ENCODE data around the gene AK2.

AK2 gene

DNA sequence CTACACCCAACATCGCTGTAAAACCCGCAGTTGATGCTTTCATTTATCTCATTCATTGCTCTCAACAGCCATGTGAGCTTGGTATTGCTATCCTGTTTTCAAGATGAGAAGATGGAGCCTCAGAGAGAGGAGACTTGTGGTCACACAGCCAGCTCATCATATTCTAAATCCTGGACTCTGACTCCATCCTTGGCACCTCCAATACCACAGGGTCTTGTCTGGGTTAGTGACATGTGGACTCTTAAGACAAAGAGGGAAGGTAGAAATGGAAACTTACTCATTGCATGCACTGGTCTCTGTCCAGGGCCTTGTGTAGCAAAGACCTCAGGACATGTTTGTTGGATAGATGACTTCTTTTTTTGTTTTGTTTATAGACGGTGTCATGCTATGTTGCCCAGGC is 65.1 kb downstream of the AK2 start:
- Histone ChIP-seq H3K36me3 (ENCODE audit: insufficient read depth, low read length) (no peaks in the 10 kb centered on the region), H3K9ac (ENCODE audit: low read depth, low read length) (no peak overlapping the region), H3K4me1 (ENCODE audit: insufficient read depth, low read length) (no peaks in the 10 kb centered on the region), H3K9me3 (ENCODE audit: control insufficient read depth, insufficient read depth, low read length) (no peaks in the 10 kb centered on the region; the same call in 1 of the 2 replicates)

DNA sequence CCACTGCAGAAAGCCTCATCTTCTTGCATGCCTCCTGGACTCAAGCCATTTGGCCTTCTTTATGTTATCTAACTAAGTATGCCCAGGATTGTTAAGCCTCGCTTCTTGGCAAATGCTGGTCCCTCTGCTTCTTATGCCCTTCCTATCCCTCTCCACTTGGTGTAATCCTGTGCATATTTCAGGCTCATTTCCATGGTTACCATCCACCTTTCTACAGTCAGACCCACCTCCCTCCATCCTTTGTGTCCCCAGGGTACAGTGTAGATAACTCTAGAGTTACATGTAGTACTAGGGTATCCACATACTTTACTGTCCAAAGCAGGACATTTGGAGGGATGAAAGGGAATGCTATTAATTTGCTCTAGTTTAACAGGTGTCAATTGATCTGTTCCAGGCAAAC is 65.5 kb downstream of the AK2 start:
- H3K36me3 ChIP-seq (ENCODE audit: insufficient read depth, low read length) = no peaks in the 10 kb centered on the region
- no peaks in the 10 kb centered on the region for H3K4me1 ChIP-seq (ENCODE audit: insufficient read depth, low read length)
- H3K9ac ChIP-seq (ENCODE audit: low read depth, low read length) = no peak overlapping the region
- H3K9me3 ChIP-seq (ENCODE audit: control insufficient read depth, insufficient read depth, low read length) = no peaks in the 10 kb centered on the region

DNA sequence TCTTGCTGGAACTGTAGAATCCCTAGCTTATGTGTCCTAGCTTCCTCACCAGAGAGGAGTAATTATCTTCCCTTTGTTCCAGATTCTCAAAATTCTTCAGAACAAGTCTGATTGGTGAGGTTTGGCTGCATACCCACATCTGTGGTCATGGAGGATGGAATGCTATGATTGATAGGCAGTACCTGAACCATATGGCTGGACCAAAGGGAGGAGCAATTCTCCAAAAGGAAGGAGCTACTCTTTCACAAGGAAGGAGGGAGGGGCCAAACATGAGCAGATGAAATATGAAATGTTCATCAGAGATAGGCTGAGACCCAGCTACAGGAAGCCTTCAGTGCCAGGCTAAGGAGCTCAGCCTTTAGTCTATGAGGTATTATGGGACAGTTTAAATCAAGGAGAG is 67.1 kb downstream of the AK2 start:
- H3K9me3 ChIP-seq (ENCODE audit: control insufficient read depth, insufficient read depth, low read length) = no peaks in the 10 kb centered on the region

DNA sequence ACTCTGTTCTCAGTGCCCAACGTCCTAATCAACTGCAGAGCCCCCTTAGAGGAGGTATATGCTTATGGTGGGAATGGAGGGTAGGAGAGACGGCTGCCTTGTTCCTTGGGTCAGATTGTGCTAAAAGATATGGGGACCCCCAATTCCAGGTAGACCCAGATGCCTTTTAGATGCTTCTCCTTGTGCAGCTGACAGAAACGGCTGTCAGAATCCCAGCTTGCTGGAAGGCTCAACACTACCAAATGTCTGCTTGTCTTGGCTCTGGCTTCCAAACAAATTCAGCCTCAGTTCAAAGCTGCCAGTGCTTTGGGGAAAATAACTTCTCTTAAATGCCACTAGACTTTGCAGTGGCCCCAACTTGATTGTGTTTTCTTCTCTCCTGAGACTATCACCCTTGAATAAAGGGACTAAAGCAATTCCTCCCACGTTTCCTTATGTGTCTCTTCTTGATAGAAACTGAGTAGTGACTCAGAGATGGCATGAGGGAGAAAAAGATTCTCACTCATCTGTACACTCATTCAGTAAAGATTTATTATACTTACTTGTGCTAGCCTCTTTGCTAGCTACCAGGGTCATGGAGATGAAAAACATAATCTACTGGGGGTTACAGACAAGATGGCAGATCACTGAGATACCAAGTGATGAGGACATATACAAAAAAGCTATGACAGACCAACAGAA is 68.7 kb downstream of the AK2 start:
- Histone ChIP-seq H3K4me1 (ENCODE audit: insufficient read depth, low read length) (peaks cover 10% of the 10 kb centered on the region), H3K36me3 (ENCODE audit: insufficient read depth, low read length) (no peaks in the 10 kb centered on the region), H3K9ac (ENCODE audit: low read depth, low read length) (no peak overlapping the region), H3K9me3 (ENCODE audit: control insufficient read depth, insufficient read depth, low read length) (no peaks in the 10 kb centered on the region)

More for the DNA sequence above, 67.1 kb downstream of the AK2 start:
- H3K9ac ChIP-seq (ENCODE audit: low read depth, low read length) = no peak overlapping the region
- H3K4me1 ChIP-seq (ENCODE audit: insufficient read depth, low read length) = peaks cover 9% of the 10 kb centered on the region
- H3K36me3 ChIP-seq (ENCODE audit: insufficient read depth, low read length) = no peaks in the 10 kb centered on the region

DNA sequence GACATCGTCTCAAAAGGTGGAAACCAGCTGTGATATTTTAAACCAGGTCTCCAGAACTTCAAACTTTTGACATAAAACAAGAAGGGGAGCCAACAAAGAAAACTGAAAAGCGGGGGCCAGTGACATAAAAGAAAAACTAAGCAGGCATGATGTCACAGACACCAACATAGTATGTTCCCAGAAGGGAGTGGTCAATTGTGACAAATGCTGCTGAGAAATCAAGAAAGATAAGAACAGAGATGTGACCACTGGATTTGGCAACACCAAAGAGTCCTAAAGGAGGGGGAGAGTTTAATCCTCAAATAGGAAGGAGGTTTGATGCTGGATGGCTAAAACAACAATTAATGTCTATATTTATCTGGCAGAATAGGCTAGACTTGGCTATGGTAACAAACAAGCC is 69.8 kb downstream of the AK2 start:
- Histone ChIP-seq H3K4me1 (ENCODE audit: insufficient read depth, low read length) (peaks cover 12% of the 10 kb centered on the region), H3K9me3 (ENCODE audit: control insufficient read depth, insufficient read depth, low read length) (no peaks in the 10 kb centered on the region), H3K36me3 (ENCODE audit: insufficient read depth, low read length) (no peaks in the 10 kb centered on the region), H3K9ac (ENCODE audit: low read depth, low read length) (no peak overlapping the region)

DNA sequence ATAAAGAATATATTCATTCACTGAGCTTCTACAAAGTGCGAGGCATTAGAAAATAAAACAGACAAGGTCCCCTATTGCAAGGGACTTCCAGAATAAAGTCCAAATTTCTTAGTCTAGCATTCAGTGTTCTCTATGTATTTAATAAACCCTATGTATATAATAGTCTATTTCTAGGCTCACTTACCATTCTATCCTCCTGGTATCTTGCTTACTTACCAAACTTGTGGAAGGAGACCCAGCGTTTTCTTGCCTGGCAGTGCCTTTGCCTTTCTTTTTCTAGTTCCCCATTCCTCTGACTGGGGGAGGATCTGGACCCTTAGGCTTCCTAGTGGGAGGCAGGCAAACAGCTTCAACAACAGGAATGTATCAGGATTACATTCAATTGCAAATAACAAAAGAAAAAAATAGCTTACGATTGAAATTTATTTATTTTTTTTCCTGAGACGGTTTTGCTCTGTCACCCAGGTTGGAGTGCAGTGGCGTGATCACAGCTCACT is 71.4 kb downstream of the AK2 start:
- Histone ChIP-seq H3K36me3 (ENCODE audit: insufficient read depth, low read length) (no peaks in the 10 kb centered on the region), H3K4me1 (ENCODE audit: insufficient read depth, low read length) (peaks cover 16% of the 10 kb centered on the region), H3K9ac (ENCODE audit: low read depth, low read length) (peak overlapping the region; percentile 49; the same call in 1 of the 2 replicates), H3K9me3 (ENCODE audit: control insufficient read depth, insufficient read depth, low read length) (no peaks in the 10 kb centered on the region)

DNA sequence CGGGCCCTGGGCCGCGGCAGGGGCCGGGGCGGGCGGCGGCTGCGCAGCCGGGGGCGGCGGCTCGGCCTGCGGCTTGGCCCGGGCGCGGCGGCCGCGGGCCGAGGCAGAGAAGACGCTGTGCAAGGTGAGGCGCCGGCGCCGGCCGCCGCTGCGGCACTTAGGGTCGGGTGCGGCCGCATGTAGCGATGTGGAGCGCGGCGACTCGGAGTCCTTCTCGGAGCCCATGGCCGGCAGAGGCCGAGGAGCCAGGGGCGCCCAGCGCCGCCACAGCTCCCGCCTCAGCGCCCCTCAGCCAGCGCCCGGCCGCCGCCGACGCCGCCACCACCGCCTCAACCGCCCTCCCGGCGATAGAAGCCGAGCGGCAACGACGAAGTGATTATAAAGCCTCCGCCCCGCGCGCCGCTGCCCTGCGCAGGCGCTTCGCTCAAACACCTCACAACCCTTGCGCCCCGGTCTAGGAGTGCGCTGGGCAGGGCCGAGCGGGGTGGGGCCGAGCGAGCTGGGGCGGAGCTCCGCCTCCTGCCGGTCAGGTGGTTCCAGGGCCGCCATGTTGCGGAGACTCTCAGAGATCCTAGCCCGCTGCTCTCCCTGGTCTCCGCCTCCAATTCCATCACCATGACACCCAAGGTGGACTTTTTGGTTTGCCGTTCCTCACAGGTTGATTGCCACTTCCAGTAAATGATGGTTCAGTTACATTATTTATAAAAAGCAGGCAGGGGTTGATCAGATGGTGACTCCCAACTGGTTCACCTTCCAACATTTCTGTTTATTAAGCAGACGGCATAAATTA is 72.0 kb downstream of the AK2 start, which contains the start of gene RNF19B:
Gene RNF19B, minus strand, starts transcription at position 349 of the 790 bp plus-strand sequence. Its CDS starts 124 bp downstream, at position 225.
- Histone ChIP-seq H3K4me1 (ENCODE audit: insufficient read depth, low read length) (peaks cover 16% of the 10 kb centered on the region), H3K9ac (ENCODE audit: low read depth, low read length) (peak within 1 kb of the TSS; percentile 85)

DNA sequence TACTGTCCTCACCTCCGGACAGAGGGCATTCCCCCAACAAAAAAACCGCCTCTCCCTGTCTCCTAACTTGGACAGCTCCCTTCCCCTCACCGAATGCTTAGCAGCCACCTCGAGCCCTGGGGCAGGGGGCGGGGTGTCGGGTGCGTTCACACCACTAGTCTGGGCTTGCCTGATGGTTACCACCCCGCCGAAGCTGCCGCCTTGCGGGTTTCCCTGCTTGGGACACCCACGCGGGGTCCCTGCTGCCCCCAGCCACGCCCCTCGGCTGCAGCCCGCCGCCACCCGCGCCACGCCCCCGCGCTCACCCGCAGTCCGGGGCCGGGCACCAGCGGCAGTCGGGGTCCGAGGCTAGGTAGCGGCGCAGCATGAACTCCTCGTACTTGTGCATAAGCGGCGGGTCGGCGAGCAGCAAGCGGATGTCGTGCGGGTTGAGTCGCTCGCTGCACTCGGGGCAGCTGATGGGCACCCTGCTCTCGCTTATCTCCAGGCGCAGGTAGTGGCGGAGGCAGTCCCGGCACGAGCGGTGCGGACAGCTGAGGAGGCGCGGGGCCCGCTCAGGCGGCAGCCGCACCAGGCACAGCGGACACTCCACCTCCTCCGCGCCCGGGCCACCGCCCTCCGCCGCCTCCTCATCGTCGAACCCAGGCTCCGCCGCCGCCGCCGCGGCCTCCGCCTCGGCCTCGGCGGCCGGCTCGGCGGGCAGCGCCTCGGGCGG is 72.8 kb downstream of the AK2 start:
- peaks cover 16% of the 10 kb centered on the region for H3K4me1 ChIP-seq (ENCODE audit: insufficient read depth, low read length)
- no peaks in the 10 kb centered on the region for H3K36me3 ChIP-seq (ENCODE audit: insufficient read depth, low read length)
- H3K9ac ChIP-seq (ENCODE audit: low read depth, low read length) = peak overlapping the region; percentile 85; the same call in 1 of the 2 replicates
- H3K9me3 ChIP-seq (ENCODE audit: control insufficient read depth, insufficient read depth, low read length) = no peaks in the 10 kb centered on the region

More for the DNA sequence above, 72.0 kb downstream of the AK2 start, which contains the start of gene RNF19B:
- no peaks in the 10 kb centered on the region for H3K36me3 ChIP-seq (ENCODE audit: insufficient read depth, low read length)
- H3K9me3 ChIP-seq (ENCODE audit: control insufficient read depth, insufficient read depth, low read length) = no peaks in the 10 kb centered on the region

DNA sequence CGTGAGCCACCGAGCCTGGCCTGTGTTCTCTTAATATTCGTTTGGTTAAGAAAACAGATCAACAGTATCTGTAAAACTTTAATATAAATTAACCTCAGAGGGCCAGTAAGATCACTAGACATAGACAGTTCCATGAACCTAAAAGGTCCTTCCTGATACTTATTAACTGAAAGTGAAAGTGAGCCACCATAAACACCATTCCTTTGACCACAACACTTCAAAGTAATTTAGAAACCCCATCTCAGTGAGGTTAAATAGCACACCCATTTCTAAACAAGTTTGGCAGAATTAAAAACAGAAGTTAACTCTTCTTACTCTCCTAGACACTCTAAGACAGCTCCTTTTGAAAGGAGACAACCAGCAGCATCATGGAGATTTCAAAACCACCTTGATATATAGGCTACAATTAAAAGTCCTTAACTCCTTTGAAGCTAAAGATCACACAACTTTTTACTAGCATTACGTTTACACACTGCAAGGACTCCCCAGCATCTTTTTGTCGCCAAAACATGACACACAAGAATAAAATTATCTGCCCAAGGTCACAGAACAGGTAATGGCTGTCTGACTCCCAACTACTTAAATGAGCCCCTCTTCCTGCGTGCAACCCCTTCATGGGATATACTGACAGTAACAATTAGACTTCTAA is 74.3 kb downstream of the AK2 start:
- Histone ChIP-seq H3K9ac (ENCODE audit: low read depth, low read length) (peak overlapping the region; percentile 85; the same call in 1 of the 2 replicates), H3K36me3 (ENCODE audit: insufficient read depth, low read length) (no peaks in the 10 kb centered on the region), H3K9me3 (ENCODE audit: control insufficient read depth, insufficient read depth, low read length) (no peaks in the 10 kb centered on the region), H3K4me1 (ENCODE audit: insufficient read depth, low read length) (peaks cover 16% of the 10 kb centered on the region)

DNA sequence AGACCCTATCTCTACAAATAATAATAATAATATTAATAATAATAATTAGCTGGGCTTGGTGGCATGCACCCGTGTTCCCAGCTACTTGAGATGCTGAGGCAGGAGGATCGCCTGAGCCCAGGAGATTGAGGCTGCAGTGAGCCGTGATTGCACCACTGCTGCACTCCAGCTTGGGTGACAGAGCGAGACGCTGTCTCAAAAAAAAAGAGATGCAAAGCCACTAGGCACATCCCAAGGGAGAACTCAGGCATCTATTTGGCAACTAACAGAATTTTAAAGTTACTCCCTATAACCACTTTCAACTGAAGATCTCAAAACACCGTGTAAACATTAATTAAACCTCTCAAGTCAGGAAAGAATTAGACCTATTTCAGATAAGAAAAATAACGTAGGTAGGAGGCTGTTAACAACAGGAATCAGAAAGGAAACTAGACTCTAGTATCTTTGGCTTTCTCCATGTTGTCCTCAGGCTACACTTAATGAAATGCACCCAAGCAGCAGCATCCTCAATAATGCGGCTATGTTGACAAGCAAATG is 75.8 kb downstream of the AK2 start:
- Histone ChIP-seq H3K4me1 (ENCODE audit: insufficient read depth, low read length) (peaks cover 16% of the 10 kb centered on the region), H3K9me3 (ENCODE audit: control insufficient read depth, insufficient read depth, low read length) (no peaks in the 10 kb centered on the region), H3K36me3 (ENCODE audit: insufficient read depth, low read length) (no peaks in the 10 kb centered on the region), H3K9ac (ENCODE audit: low read depth, low read length) (no peak overlapping the region)

DNA sequence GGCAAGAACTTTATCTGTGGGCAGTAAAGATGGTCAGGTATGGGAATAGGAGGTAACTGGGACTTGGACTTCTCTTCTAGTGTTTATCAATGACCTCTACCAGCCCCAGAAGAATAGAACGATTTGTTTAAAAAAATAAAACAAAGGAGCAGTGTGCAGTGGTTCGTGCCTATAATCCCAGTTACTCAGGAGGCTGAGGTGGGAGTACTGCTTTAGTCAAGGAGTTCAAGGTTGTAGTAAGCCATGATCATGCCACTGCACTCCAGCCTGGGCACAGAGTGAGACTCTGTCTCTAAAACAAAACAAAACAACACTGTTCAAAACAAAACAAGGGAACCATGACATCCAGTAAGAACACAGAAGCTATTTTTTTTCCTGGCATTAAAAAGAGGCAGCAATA is 76.3 kb downstream of the AK2 start:
- Histone ChIP-seq H3K4me1 (ENCODE audit: insufficient read depth, low read length) (peaks cover 11% of the 10 kb centered on the region), H3K9me3 (ENCODE audit: control insufficient read depth, insufficient read depth, low read length) (no peaks in the 10 kb centered on the region), H3K36me3 (ENCODE audit: insufficient read depth, low read length) (no peaks in the 10 kb centered on the region), H3K9ac (ENCODE audit: low read depth, low read length) (no peak overlapping the region)

DNA sequence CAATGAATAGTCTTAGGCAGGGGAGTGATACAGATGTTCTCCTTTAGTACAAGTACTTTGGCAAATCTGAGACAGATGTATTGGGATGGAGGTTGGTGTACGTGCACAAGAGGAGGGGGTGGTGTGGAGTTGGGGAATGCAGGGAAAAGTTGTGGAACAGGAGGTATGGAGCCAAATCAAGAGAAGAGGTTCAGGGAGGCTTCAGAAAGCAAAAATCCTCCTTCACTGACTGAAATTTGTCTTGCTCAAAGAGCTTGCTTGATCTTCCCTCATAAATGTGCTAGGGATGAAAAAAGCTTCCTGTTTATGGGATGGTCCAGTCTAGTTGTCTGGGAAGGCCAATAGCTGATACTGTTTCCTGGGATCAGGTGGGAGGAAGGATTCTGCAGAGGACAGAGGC is 77.9 kb downstream of the AK2 start:
- no peak overlapping the region for H3K9ac ChIP-seq (ENCODE audit: low read depth, low read length)
- no peaks in the 10 kb centered on the region for H3K36me3 ChIP-seq (ENCODE audit: insufficient read depth, low read length)
- H3K9me3 ChIP-seq (ENCODE audit: control insufficient read depth, insufficient read depth, low read length) = no peaks in the 10 kb centered on the region
- H3K4me1 ChIP-seq (ENCODE audit: insufficient read depth, low read length) = peaks cover 6% of the 10 kb centered on the region; the same call in 1 of the 2 replicates
